SK-N-SH treated with all-trans-retinoic acid at 6 μM for 48 hours (cell line): ENCODE results near the gene CLECL1.

Experiments used
- ATAC-seq: fragments of 200-7000 bp; cut with Tn5 transposase; 3 replicates; pipeline ENCODE4 v1.9.1; 2020; ENCODE audit warnings: mild to moderate bottlenecking, moderate library complexity
- ARNTL ChIP-seq: fragments of 450-650 bp; formaldehyde crosslinking; IDR thresholded peaks from 2 replicates; pipeline ENCODE4 v1.5.0; 2020; ENCODE audit warnings: low read depth, mild to moderate bottlenecking, moderate library complexity, borderline replicate concordance
- BACH2 ChIP-seq: fragments of 250-450 bp; sonication (Bioruptor Pico); IDR thresholded peaks from 2 replicates; pipeline ENCODE4 v1.9.0; 2021; ENCODE audit warnings: mild to moderate bottlenecking, borderline replicate concordance
- CSDC2 ChIP-seq: fragments of 250-450 bp; sonication (Bioruptor Pico); IDR thresholded peaks from 2 replicates; pipeline ENCODE4 v1.5.0; 2020; ENCODE audit warnings: mild to moderate bottlenecking, moderate library complexity
- ESRRG ChIP-seq: fragments of 250-450 bp; sonication (Bioruptor Pico); IDR thresholded peaks from 2 replicates; pipeline ENCODE4 v1.6.1; 2021; ENCODE audit warnings: mild to moderate bottlenecking
- ISL1 ChIP-seq: fragments of 250-450 bp; sonication (Bioruptor Pico); IDR thresholded peaks from 2 replicates; pipeline ENCODE4 v2.1.2; 2022; ENCODE audit warnings: mild to moderate bottlenecking, moderate library complexity
- OSR1 ChIP-seq: fragments of 250-450 bp; sonication (Bioruptor Pico); IDR thresholded peaks from 2 replicates; pipeline ENCODE4 v1.8.0; 2022; ENCODE audit warnings: moderate library complexity, mild to moderate bottlenecking, inconsistent platforms
- PPARA ChIP-seq: fragments of 250-450 bp; sonication (Bioruptor Pico); IDR thresholded peaks from 2 replicates; pipeline ENCODE4 v1.5.0; 2020; ENCODE audit warnings: mild to moderate bottlenecking, borderline replicate concordance
- SNAI2 ChIP-seq: fragments of 250-450 bp; sonication (Bioruptor Pico); IDR thresholded peaks from 2 replicates; pipeline ENCODE4 v1.5.0; 2020; ENCODE audit warnings: mild to moderate bottlenecking, moderate library complexity
- TCF4 ChIP-seq: fragments of 250-450 bp; sonication (Bioruptor Pico); IDR thresholded peaks from 2 replicates; pipeline ENCODE4 v1.8.0; 2021; ENCODE audit warnings: mild to moderate bottlenecking, moderate library complexity, borderline replicate concordance
- TOX ChIP-seq: fragments of 250-450 bp; sonication (Bioruptor Pico); IDR thresholded peaks from 2 replicates; pipeline ENCODE4 v1.8.0; 2021; ENCODE audit warnings: mild to moderate bottlenecking, moderate library complexity, borderline replicate concordance
- TSHZ2 ChIP-seq: fragments of 250-450 bp; sonication (Bioruptor Pico); IDR thresholded peaks from 2 replicates; pipeline ENCODE4 v1.5.0; 2020; ENCODE audit warnings: mild to moderate bottlenecking, moderate library complexity
- ZFP30 ChIP-seq: fragments of 450-650 bp; formaldehyde crosslinking; IDR thresholded peaks from 2 replicates; pipeline ENCODE4 v1.5.0; 2022; ENCODE audit warnings: mild to moderate bottlenecking, moderate library complexity
- ZNF70 ChIP-seq: fragments of 450-650 bp; formaldehyde crosslinking; IDR thresholded peaks from 2 replicates; pipeline ENCODE4 v1.5.0; 2020; ENCODE audit warnings: mild to moderate bottlenecking, moderate library complexity
- ZNF8 ChIP-seq: fragments of 450-650 bp; formaldehyde crosslinking; IDR thresholded peaks from 2 replicates; pipeline ENCODE4 v1.5.0; 2020; ENCODE audit warnings: mild to moderate bottlenecking, moderate library complexity
- TF ChIP-seq, protein P1 (sequence below): fragments of 250-450 bp; sonication (Bioruptor Pico); IDR thresholded peaks from 2 replicates; pipeline ENCODE4 v1.8.0; 2021; ENCODE audit warnings: low read depth, mild to moderate bottlenecking, moderate library complexity, borderline replicate concordance
- TF ChIP-seq, protein P2 (sequence below): fragments of 250-450 bp; sonication (Bioruptor Pico); IDR thresholded peaks from 2 replicates; pipeline ENCODE4 v1.8.0; 2020; ENCODE audit warnings: mild to moderate bottlenecking, moderate library complexity, borderline replicate concordance
- TF ChIP-seq, protein P3 (sequence below): fragments of 250-450 bp; sonication (Bioruptor Pico); IDR thresholded peaks from 2 replicates; pipeline ENCODE4 v1.5.1; 2020; ENCODE audit warnings: low read depth, mild to moderate bottlenecking, moderate library complexity
- TF ChIP-seq, protein P4 (sequence below): fragments of 250-450 bp; sonication (Bioruptor Pico); IDR thresholded peaks from 2 replicates; pipeline ENCODE4 v1.5.1; 2021; ENCODE audit warnings: mild to moderate bottlenecking, moderate library complexity

CLECL1 gene

GRCh38 chr12:9730011-9730410 is 2.9 kb downstream of the CLECL1 start (continued):
- TF ChIP-seq, protein P1, sequence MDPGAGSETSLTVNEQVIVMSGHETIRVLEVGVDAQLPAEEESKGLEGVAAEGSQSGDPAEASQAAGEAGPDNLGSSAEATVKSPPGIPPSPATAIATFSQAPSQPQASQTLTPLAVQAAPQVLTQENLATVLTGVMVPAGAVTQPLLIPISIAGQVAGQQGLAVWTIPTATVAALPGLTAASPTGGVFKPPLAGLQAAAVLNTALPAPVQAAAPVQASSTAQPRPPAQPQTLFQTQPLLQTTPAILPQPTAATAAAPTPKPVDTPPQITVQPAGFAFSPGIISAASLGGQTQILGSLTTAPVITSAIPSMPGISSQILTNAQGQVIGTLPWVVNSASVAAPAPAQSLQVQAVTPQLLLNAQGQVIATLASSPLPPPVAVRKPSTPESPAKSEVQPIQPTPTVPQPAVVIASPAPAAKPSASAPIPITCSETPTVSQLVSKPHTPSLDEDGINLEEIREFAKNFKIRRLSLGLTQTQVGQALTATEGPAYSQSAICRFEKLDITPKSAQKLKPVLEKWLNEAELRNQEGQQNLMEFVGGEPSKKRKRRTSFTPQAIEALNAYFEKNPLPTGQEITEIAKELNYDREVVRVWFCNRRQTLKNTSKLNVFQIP (CRISPR knock-in tag) = no peak
- TF ChIP-seq ZNF8 = no peak
- TF ChIP-seq, protein P2, sequence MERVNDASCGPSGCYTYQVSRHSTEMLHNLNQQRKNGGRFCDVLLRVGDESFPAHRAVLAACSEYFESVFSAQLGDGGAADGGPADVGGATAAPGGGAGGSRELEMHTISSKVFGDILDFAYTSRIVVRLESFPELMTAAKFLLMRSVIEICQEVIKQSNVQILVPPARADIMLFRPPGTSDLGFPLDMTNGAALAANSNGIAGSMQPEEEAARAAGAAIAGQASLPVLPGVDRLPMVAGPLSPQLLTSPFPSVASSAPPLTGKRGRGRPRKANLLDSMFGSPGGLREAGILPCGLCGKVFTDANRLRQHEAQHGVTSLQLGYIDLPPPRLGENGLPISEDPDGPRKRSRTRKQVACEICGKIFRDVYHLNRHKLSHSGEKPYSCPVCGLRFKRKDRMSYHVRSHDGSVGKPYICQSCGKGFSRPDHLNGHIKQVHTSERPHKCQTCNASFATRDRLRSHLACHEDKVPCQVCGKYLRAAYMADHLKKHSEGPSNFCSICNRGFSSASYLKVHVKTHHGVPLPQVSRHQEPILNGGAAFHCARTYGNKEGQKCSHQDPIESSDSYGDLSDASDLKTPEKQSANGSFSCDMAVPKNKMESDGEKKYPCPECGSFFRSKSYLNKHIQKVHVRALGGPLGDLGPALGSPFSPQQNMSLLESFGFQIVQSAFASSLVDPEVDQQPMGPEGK (CRISPR knock-in tag) = no peak

- no peak for ATAC-seq
- no peak for TF ChIP-seq ISL1 (CRISPR knock-in tag)
- TF ChIP-seq ARNTL = no peak
- TF ChIP-seq, protein P1 (CRISPR knock-in tag) = no peak
- TF ChIP-seq, protein P3, sequence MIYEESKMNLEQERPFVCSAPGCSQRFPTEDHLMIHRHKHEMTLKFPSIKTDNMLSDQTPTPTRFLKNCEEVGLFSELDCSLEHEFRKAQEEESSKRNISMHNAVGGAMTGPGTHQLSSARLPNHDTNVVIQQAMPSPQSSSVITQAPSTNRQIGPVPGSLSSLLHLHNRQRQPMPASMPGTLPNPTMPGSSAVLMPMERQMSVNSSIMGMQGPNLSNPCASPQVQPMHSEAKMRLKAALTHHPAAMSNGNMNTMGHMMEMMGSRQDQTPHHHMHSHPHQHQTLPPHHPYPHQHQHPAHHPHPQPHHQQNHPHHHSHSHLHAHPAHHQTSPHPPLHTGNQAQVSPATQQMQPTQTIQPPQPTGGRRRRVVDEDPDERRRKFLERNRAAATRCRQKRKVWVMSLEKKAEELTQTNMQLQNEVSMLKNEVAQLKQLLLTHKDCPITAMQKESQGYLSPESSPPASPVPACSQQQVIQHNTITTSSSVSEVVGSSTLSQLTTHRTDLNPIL (CRISPR knock-in tag) = no peak
- no peak for TF ChIP-seq ZFP30 (CRISPR knock-in tag)
- no peak for TF ChIP-seq ESRRG (CRISPR knock-in tag)
- no peak for TF ChIP-seq CSDC2 (CRISPR knock-in tag)
- TF ChIP-seq TOX (CRISPR knock-in tag) = no peak
- TF ChIP-seq TSHZ2 (CRISPR knock-in tag) = no peak
- no peak for TF ChIP-seq PPARA (CRISPR knock-in tag)
- no peak for TF ChIP-seq TCF4 (CRISPR knock-in tag)
- no peak for TF ChIP-seq ZNF70 (CRISPR knock-in tag)
Measured at GRCh38 chr12:9729082-9729481, 3.8 kb downstream of the CLECL1 start.

GRCh38 chr12:9727813-9728212 is 5.1 kb downstream of the CLECL1 start:
- no peak for ATAC-seq
- TF ChIP-seq ESRRG (CRISPR knock-in tag) = no peak
- no peak for TF ChIP-seq PPARA (CRISPR knock-in tag)
- no peak for TF ChIP-seq ZNF70 (CRISPR knock-in tag)
- TF ChIP-seq, protein P4, sequence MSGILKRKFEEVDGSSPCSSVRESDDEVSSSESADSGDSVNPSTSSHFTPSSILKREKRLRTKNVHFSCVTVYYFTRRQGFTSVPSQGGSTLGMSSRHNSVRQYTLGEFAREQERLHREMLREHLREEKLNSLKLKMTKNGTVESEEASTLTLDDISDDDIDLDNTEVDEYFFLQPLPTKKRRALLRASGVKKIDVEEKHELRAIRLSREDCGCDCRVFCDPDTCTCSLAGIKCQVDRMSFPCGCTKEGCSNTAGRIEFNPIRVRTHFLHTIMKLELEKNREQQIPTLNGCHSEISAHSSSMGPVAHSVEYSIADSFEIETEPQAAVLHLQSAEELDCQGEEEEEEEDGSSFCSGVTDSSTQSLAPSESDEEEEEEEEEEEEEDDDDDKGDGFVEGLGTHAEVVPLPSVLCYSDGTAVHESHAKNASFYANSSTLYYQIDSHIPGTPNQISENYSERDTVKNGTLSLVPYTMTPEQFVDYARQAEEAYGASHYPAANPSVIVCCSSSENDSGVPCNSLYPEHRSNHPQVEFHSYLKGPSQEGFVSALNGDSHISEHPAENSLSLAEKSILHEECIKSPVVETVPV (CRISPR knock-in tag) = no peak
- no peak for TF ChIP-seq SNAI2
- no peak for TF ChIP-seq TCF4 (CRISPR knock-in tag)
- TF ChIP-seq OSR1 (CRISPR knock-in tag) = no peak
- TF ChIP-seq TOX (CRISPR knock-in tag) = no peak
- no peak for TF ChIP-seq CSDC2 (CRISPR knock-in tag)
- TF ChIP-seq ISL1 (CRISPR knock-in tag) = no peak
- TF ChIP-seq, protein P2 (CRISPR knock-in tag) = no peak
- TF ChIP-seq, protein P1 (CRISPR knock-in tag) = no peak
- TF ChIP-seq ZFP30 (CRISPR knock-in tag) = no peak
- TF ChIP-seq BACH2 (CRISPR knock-in tag) = no peak
